IMR-90 (cell line): Measurements from ENCODE around the gene SURF2. TPM values are rescaled to one million over a fixed set of nuclear protein-coding genes. Genes with fewer than 3 reads are reported as not detected.

Experiments used
- ATAC-seq: fragments of 200-7000 bp; cut with Tn5 transposase; 2 replicates; pipeline ENCODE4 v1.9.1; 2020; ENCODE audit warnings: low read depth, mild to moderate bottlenecking, moderate library complexity
- BruUV-seq: library from RNA; stranded (reverse); fragments of 400-500 nt; replicated peaks from 2 replicates; lab custom pipeline; 2021; lab: Mats Ljungman, UMichigan
- CTCF ChIA-PET: fragments of 300-600 bp; formaldehyde crosslinking; extraction: SDS; loops from one replicate; lab custom pipeline; 2021; ENCODE audit warnings: antibody characterized with exemption; lab: Yijun Ruan, JAX
- POLR2A ChIA-PET: fragments of 300-600 bp; sonication (Branson Sonifier 250); formaldehyde crosslinking; loops from one replicate; lab custom pipeline; 2022; ENCODE audit warnings: antibody characterized with exemption; ENCODE audit not compliant: unreplicated experiment; lab: Charles Lee
- DNase-seq: peaks from one replicate; pipeline ENCODE4 v3.0.0; 2013
- H2AFZ ChIP-seq: replicated peaks from 2 replicates; pipeline ENCODE3; 2013; ENCODE audit warnings: low read length, mild to moderate bottlenecking; ENCODE audit not compliant: poor library complexity
- H2AK5ac ChIP-seq: 2 replicates; pipeline ENCODE4 v1.6.1; 2013; ENCODE audit warnings: low read depth, low read length, inconsistent platforms
- H2AK9ac ChIP-seq: replicated peaks from 2 replicates; pipeline ENCODE3; 2013; ENCODE audit warnings: mild to moderate bottlenecking, low read depth, low read length, moderate library complexity; ENCODE audit not compliant: poor library complexity
- H2BK120ac ChIP-seq: 2 replicates; pipeline ENCODE4 v1.6.1; 2013; ENCODE audit warnings: low read depth, low read length, inconsistent platforms
- H2BK15ac ChIP-seq: 3 replicates; pipeline ENCODE4 v1.6.1; 2013; ENCODE audit warnings: low read depth, low read length, inconsistent platforms
- H2BK20ac ChIP-seq: 2 replicates; pipeline ENCODE4 v1.6.1; 2013; ENCODE audit warnings: low read depth, mild to moderate bottlenecking, inconsistent platforms, low read length, moderate library complexity
- H2BK5ac ChIP-seq: 2 replicates; pipeline ENCODE4 v1.6.1; 2013; ENCODE audit warnings: mild to moderate bottlenecking, low read depth, low read length, inconsistent platforms; ENCODE audit not compliant: poor library complexity, severe bottlenecking
- H3K14ac ChIP-seq: replicated peaks from 2 replicates; pipeline ENCODE4 v1.6.1; 2013; ENCODE audit warnings: low read depth, low read length, inconsistent platforms
- H3K18ac ChIP-seq: 2 replicates; pipeline ENCODE4 v1.6.1; 2013; ENCODE audit warnings: low read depth, low read length, control low read depth
- H3K23ac ChIP-seq: 2 replicates; pipeline ENCODE4 v1.6.1; 2013; ENCODE audit warnings: low read depth, low read length, inconsistent platforms
- H3K27ac ChIP-seq: 2 replicates; pipeline ENCODE4 v1.5.1; 2013; ENCODE audit warnings: mild to moderate bottlenecking, control low read depth, low read length; ENCODE audit not compliant: insufficient read depth
- H3K27me3 ChIP-seq: 2 replicates; pipeline ENCODE4 v1.6.1; 2013; ENCODE audit warnings: low read length; ENCODE audit not compliant: control insufficient read depth, insufficient read depth
- H3K36me3 ChIP-seq: 2 replicates; pipeline ENCODE4 v1.6.1; 2013; ENCODE audit warnings: low read length, mixed read lengths; ENCODE audit not compliant: control insufficient read depth, insufficient read depth
- H3K4ac ChIP-seq: 2 replicates; pipeline ENCODE4 v1.6.1; 2013; ENCODE audit warnings: low read depth, low read length, inconsistent platforms
- H3K4me1 ChIP-seq: 2 replicates; pipeline ENCODE4 v1.6.1; 2013; ENCODE audit warnings: low read length, mixed read lengths; ENCODE audit not compliant: control insufficient read depth, insufficient read depth
- H3K4me2 ChIP-seq: 2 replicates; pipeline ENCODE4 v1.6.1; 2013; ENCODE audit warnings: low read depth, mild to moderate bottlenecking, control low read depth, low read length, moderate library complexity
- H3K4me3 ChIP-seq: 2 replicates; pipeline ENCODE4 v1.5.1; 2013; ENCODE audit warnings: low read depth, mild to moderate bottlenecking, control low read depth, low read length, moderate library complexity; ENCODE audit not compliant: insufficient read depth
- H3K56ac ChIP-seq: 2 replicates; pipeline ENCODE4 v1.6.1; 2013; ENCODE audit warnings: low read length, inconsistent platforms; ENCODE audit not compliant: insufficient read depth; ENCODE audit errors: extremely low read depth
- H3K79me1 ChIP-seq, 2 experiments: 2 replicates each; pipeline ENCODE4 v1.6.1; 2013; ENCODE audit warnings: low read length in 2 of 2, inconsistent platforms in 1 of 2, low read depth in 1 of 2
- H3K9ac ChIP-seq: 2 replicates; pipeline ENCODE4 v1.6.1; 2013; ENCODE audit warnings: low read depth, low read length, control low read depth
- H3K9me1 ChIP-seq: 2 replicates; pipeline ENCODE4 v1.6.1; 2013; ENCODE audit warnings: low read length, inconsistent platforms; ENCODE audit not compliant: insufficient read depth
- H3K9me3 ChIP-seq: 2 replicates; pipeline ENCODE4 v1.6.1; 2013; ENCODE audit warnings: low read length; ENCODE audit not compliant: control insufficient read depth, insufficient read depth
- H4K20me1 ChIP-seq: 2 replicates; pipeline ENCODE4 v1.6.1; 2013; ENCODE audit warnings: low read length, inconsistent platforms; ENCODE audit not compliant: insufficient read depth
- H4K5ac ChIP-seq: 2 replicates; pipeline ENCODE4 v1.6.1; 2013; ENCODE audit warnings: mild to moderate bottlenecking, low read depth, low read length, control low read depth
- H4K8ac ChIP-seq, 2 experiments: 2 replicates each; pipeline ENCODE4 v1.6.1; 2013; ENCODE audit warnings: low read depth in 2 of 2, low read length in 2 of 2, control low read depth in 1 of 2, inconsistent platforms in 1 of 2
- H4K91ac ChIP-seq: 2 replicates; pipeline ENCODE4 v1.6.1; 2013; ENCODE audit warnings: low read depth, low read length, inconsistent platforms; ENCODE audit not compliant: insufficient read depth
- BHLHE40 ChIP-seq: fragments of 150-350 bp; IDR thresholded peaks from 2 replicates; pipeline ENCODE4 v1.6.1; 2016; ENCODE audit warnings: mild to moderate bottlenecking, low read depth, low read length
- CEBPB ChIP-seq: IDR thresholded peaks from 2 replicates; pipeline ENCODE4 v1.6.1; 2012; ENCODE audit warnings: low read depth, low read length, improper control_type of control experiment
- CHD1 ChIP-seq: IDR thresholded peaks from 2 replicates; pipeline ENCODE4 v1.6.1; 2012; ENCODE audit warnings: low read depth, low read length, improper control_type of control experiment
- FOS ChIP-seq: fragments of 150-350 bp; IDR thresholded peaks from 2 replicates; pipeline ENCODE4 v1.6.1; 2016; ENCODE audit warnings: low read depth, low read length
- MXI1 ChIP-seq: IDR thresholded peaks from 2 replicates; pipeline ENCODE4 v1.6.1; 2012; ENCODE audit warnings: low read depth, mild to moderate bottlenecking, low read length, moderate library complexity, borderline replicate concordance
- NFE2L2 ChIP-seq: fragments of 150-350 bp; IDR thresholded peaks from 2 replicates; pipeline ENCODE4 v1.6.1; 2016; ENCODE audit warnings: low read depth, mild to moderate bottlenecking, low read length
- POLR2A ChIP-seq: IDR thresholded peaks from 2 replicates; pipeline ENCODE4 v1.6.1; 2012; ENCODE audit warnings: mild to moderate bottlenecking, low read depth, low read length
- SMC3 ChIP-seq: fragments of 150-350 bp; IDR thresholded peaks from 2 replicates; pipeline ENCODE4 v1.6.1; 2016; ENCODE audit warnings: low read depth, mild to moderate bottlenecking, antibody characterized with exemption, low read length, moderate library complexity
- WGBS, 2 experiments: methylation state at CpG; one replicate each; pipeline versions ENCODE4 v1.1.5 to v1.1.7; 2013; ENCODE audit warnings: missing lambda C conversion rate in 2 of 2; ENCODE audit not compliant: insufficient read length in 1 of 2; ENCODE audit errors: extremely low coverage in 2 of 2; 5-methylcytosine and 5-hydroxymethylcytosine counted together
- dilution Hi-C: fragments of 300-500 bp; cut with HindIII; formaldehyde crosslinking; loops from one replicate; pipeline ENCODE4 v1.14.3; 2018; ENCODE audit warnings: low sequenced_read_pairs; ENCODE audit not compliant: unreplicated experiment
- in situ Hi-C: fragments of 300-500 bp; cut with MboI; formaldehyde crosslinking; loops from 3 replicates; pipeline ENCODE4 v1.14.3; 2019; ENCODE audit warnings: low sequenced_read_pairs, inconsistent platforms, mixed read lengths
- intact Hi-C: fragments of 100-400 bp; cut with micrococcal nuclease; formaldehyde crosslinking; loops from 2 replicates; pipeline ENCODE4 v1.10.0; 2022
- polyA plus RNA-seq, 3 experiments: library from polyadenylated mRNA; depleted of rRNA; stranded (reverse); fragments of >200 nt; gene quantifications; 2 replicates each; pipeline ENCODE4 v1.2.3, GENCODE V29; 2012; ENCODE audit warnings: low replicate concordance in 1 of 3
- total RNA-seq: library from RNA; depleted of rRNA; stranded (reverse); fragments of >200 nt; gene quantifications from 2 replicates; pipeline ENCODE4 v1.2.3, GENCODE V29; 2012
- TF ChIP-seq, protein P1 (sequence below): fragments of 150-350 bp; IDR thresholded peaks from 2 replicates; pipeline ENCODE4 v1.6.1; 2016; ENCODE audit warnings: low read depth, mild to moderate bottlenecking, low read length, moderate library complexity, borderline replicate concordance
- TF ChIP-seq, protein P2 (sequence below): conservative IDR thresholded peaks from 2 replicates; pipeline ENCODE4 v1.5.1; 2012; ENCODE audit warnings: mild to moderate bottlenecking, low read depth, low read length, improper control_type of control experiment

The SURF2 gene
- total and polyA plus RNA-seq, 2 of the 4 experiments (the other 2 are of a cell fraction): 9.9 to 16.3 TPM

DNA sequence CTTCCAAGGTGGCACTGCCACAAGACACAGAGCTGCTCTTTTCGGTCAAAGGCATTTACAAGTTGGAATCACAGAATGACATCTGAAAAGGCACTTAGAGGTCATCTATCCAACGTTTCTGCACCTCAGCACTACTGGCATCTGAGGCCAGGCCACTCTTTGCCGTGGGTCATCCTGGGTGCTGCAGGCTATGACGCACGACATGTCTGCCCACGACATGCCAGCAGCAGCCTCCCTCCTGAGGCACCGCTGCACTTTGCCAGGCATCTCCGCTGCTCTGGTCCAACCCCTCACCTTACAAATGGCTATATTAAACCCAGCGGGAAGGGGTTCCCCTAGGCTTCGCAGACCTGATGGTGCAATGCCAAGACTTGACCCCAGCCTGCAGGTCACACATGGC, 11.4 kb downstream of the SURF2 start:
- no peak overlapping the region for H3K18ac ChIP-seq
- DNase-seq (no peak), ATAC-seq (no peak)
- no peak overlapping the region for H2AK5ac ChIP-seq
- H4K8ac ChIP-seq: no peak overlapping the region
- peak overlapping the region; percentile 48 for H2AFZ ChIP-seq
- H3K23ac ChIP-seq: no peak overlapping the region
- no peak overlapping the region for H3K56ac ChIP-seq
- no peaks in the 10 kb centered on the region for H3K9me3 ChIP-seq
- H4K5ac ChIP-seq: no peak overlapping the region
- no peak overlapping the region for H3K9ac ChIP-seq
- H3K4me1 ChIP-seq: peaks cover 12% of the 10 kb centered on the region
- H4K91ac ChIP-seq: no peak overlapping the region
- CTCF ChIA-PET: no interaction called here
- in situ Hi-C loops: no loop called here
- BruUV-seq: no TSS peak
- H3K79me1 ChIP-seq: peaks cover 28 to 81% of the 10 kb centered on the region in 2 experiments
- H3K4ac ChIP-seq: no peak overlapping the region
- no peak overlapping the region for H2BK20ac ChIP-seq
- H3K9me1 ChIP-seq: peaks cover 32% of the 10 kb centered on the region
- no peak overlapping the region for H3K4me3 ChIP-seq
- dilution Hi-C loops: no loop called here
- H2BK15ac ChIP-seq: no peak overlapping the region
- H3K27me3 ChIP-seq: no peaks in the 10 kb centered on the region
- POLR2A ChIA-PET: no interaction called here
- no peak overlapping the region for H2AK9ac ChIP-seq
- H3K14ac ChIP-seq: no peak overlapping the region
- WGBS, 2 experiments: 93% methylated on average over 9 of the region's 10 CpGs; no CpG with 5 or more reads in 1 of the 2 experiments
- H2BK5ac ChIP-seq: no peak overlapping the region
- intact Hi-C loops: no loop called here
- peaks cover 84% of the 10 kb centered on the region for H3K36me3 ChIP-seq
- no peak overlapping the region for H3K4me2 ChIP-seq
- H2BK120ac ChIP-seq: no peak overlapping the region
- no peak overlapping the region for H3K27ac ChIP-seq
- no peak for TF ChIP-seq CEBPB
- TF ChIP-seq, protein P1, sequence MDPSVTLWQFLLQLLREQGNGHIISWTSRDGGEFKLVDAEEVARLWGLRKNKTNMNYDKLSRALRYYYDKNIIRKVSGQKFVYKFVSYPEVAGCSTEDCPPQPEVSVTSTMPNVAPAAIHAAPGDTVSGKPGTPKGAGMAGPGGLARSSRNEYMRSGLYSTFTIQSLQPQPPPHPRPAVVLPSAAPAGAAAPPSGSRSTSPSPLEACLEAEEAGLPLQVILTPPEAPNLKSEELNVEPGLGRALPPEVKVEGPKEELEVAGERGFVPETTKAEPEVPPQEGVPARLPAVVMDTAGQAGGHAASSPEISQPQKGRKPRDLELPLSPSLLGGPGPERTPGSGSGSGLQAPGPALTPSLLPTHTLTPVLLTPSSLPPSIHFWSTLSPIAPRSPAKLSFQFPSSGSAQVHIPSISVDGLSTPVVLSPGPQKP: no peak
- no peak for TF ChIP-seq BHLHE40
- TF ChIP-seq SMC3: no peak
- TF ChIP-seq NFE2L2: no peak
- no peak for TF ChIP-seq FOS
- TF ChIP-seq, protein P2, sequence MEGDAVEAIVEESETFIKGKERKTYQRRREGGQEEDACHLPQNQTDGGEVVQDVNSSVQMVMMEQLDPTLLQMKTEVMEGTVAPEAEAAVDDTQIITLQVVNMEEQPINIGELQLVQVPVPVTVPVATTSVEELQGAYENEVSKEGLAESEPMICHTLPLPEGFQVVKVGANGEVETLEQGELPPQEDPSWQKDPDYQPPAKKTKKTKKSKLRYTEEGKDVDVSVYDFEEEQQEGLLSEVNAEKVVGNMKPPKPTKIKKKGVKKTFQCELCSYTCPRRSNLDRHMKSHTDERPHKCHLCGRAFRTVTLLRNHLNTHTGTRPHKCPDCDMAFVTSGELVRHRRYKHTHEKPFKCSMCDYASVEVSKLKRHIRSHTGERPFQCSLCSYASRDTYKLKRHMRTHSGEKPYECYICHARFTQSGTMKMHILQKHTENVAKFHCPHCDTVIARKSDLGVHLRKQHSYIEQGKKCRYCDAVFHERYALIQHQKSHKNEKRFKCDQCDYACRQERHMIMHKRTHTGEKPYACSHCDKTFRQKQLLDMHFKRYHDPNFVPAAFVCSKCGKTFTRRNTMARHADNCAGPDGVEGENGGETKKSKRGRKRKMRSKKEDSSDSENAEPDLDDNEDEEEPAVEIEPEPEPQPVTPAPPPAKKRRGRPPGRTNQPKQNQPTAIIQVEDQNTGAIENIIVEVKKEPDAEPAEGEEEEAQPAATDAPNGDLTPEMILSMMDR: no peak
- TF ChIP-seq POLR2A: no peak
- no peak for TF ChIP-seq CHD1
- no peak for TF ChIP-seq MXI1
- H4K20me1 ChIP-seq: peaks cover 96% of the 10 kb centered on the region
